ENCODE results near the gene FBL.
"Not testable (repeated sequence)": the region's sequence is repeated elsewhere in the genome, so short reads cannot be mapped to it uniquely, and the experiment has no call there.

The FBL gene

DNA sequence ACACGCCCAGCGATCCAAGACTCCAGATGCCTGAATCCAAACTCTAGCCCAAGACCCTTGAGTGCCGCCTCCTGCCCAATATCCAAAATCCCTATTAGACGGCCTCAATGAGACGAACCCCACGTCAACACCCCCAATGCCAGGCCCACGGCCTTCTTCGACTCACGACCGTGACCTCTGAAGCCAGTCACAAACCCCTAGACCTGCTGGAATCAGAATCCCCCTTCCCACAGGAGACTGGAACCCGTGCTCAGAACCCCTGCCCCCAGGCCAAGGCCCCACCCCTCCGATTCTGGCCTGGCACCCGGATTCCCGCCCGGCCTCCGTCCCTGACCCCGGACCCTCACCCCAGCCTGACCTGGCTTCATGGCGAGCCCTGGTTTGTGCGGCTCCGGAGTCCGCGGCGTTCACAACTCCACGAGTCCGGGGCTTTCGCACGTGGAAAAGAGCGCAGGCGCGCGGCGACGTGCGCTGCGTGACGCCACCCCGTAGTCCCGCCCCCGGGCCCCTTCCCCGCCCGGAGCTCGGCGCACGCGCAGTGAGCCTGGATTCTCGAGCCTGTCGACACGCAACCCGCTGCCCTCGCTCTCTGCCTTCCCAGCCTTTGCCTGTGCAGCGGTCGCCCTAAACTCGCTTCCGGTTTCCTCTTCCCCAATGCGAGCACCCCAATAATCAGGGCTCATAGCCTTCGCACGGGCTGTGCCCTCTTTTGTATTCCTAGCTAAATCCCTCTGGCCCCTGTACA lies at the start of gene FBL:
TSS of gene FBL (minus strand) at position 447 of the 745 bp plus-strand sequence. CDS start at position 368, 79 bp downstream.
- peak; percentile 80 to 97 for DNase-seq

DNA sequence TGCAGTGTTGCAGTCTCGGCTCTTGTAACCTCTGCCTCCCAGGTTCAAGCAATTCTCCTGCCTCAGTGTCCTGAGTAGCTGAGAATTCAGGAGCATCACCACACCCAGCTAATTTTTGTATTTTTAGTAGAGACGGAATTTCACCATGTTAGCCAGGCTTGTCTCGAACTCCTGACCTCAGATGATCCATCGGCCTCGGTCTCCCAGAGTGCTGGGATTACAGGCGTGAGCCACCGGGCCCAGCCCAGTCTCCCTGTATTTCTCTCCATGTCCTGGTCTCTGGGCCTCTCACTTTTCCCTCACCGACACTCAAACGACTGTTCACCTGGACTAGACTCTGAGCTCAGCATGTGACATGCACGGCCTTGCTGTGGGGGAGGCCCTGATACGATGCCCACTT lies 48.9 kb upstream of the FBL start:
- not testable (repeated sequence) for DNase-seq

DNA sequence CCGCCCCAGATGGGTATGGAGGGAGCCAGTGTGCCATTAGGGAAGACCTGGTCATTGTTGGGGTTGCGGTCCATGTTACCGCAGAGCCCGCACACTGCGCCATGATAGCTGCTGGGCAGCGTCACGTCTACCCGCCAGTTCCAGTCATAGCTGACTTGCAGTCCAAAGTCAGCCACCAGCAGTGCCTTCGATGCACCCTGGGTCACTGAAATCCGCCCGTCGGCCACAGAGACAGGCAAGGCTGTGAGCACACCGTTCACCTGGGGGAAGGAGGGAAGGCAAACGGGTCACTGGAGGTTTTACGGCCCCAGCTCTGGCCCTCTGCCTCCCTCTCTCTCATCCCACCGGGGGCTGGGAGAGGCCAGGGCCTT lies 48.0 kb upstream of the FBL start:
- not testable (repeated sequence) for DNase-seq

DNA sequence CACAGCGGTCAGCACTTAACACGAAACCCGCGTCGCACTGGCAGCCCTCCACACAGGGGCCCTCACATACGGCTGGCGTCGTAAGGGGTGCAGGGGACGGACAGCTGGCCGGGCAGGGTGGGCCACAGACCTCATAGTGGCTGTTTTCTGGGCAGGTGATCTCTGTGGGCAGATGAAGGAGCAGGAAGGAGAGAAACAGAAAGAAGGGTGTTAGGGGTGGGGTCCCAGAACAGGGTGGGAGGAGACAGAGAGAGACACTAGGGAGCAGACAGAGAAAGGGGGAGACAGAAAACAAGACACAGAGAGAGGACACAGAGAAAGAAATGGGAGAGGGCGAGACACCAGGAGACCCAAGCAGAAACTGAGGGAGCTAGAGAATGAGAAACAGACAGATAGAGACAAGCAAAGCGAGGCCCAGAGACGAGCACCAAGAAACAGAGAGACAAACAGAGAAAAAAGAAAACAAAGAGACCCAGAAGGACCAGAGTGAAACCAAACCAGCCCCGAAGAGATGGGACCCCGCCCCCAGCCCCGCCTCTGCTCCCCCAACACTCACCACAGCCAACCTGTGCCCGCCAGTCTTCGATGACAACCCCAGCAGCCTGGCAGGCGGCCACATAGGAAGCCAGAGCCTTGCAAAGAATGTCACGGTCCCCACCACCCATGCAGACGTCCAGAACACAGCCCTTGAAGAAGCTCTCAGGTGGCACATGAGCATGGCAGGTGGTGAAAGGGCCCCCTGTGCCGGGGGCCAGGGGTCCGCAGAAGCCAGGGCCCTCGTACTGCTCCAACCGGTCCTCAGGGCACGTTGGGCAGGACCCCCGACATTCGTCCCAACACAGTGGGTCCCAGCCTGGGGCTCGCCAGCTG lies 47.4 kb upstream of the FBL start:
- not testable (repeated sequence) for DNase-seq

DNA sequence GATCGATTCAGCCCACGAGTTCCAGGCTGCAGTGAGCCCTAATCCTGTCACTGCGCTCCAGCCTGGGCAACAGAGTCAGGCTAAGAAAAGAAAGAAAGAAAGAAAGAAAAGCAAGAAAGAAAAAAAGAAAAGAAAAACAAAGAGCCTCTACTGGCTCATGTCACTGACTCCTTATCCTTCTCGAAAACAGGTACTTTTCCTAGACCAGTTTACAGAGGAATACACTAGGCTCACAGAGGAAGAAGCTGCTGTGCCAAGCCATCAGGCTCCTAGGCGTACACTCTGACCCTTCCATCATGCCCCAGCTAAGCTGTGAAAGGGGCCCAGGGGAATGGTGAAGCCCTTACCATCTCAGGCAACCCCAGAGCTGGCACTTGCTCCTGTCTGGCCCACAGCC lies 46.3 kb upstream of the FBL start:
- not testable (repeated sequence) for DNase-seq

DNA sequence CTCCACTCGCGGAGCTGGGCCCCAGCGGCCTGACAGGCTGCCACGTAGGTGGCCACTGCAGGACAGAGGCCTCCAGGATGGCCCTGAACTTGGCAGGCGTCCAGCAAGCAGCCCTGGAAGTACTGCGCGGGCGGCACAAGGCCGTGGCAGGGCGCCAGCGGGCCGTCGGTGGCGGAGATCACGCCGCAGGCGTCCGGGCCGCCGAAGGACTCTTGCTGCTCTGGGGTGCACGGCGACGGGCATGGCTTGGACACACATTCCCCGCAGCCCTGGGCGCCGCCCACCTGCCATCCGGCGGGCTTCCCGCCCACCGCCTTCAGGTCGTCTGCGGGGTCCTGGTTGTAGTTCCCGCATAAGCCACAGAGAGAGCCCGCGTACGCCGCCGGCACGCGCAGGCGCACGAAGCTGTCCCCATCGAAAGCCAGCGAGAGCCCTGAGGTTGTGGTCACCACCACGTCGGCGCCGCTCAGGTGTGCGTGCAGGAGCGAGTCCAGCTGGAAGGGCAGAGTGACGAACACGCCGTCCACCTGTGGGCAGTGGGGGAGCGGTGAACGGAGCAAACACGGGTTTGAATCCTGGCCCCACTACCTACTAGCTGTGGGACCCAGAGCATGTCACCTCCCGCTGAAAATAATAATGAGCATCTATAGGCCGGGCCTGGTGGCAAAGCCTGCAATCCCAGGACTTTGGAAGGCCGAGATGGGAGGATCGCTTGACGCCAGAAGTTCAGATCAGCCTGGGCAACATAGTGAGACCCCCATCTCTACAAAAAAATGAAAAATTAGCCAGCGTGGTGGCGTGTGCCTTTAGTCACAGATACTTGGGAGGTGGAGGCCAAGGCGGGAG lies 45.7 kb upstream of the FBL start:
- DNase-seq, result not testable (repeated sequence)

DNA sequence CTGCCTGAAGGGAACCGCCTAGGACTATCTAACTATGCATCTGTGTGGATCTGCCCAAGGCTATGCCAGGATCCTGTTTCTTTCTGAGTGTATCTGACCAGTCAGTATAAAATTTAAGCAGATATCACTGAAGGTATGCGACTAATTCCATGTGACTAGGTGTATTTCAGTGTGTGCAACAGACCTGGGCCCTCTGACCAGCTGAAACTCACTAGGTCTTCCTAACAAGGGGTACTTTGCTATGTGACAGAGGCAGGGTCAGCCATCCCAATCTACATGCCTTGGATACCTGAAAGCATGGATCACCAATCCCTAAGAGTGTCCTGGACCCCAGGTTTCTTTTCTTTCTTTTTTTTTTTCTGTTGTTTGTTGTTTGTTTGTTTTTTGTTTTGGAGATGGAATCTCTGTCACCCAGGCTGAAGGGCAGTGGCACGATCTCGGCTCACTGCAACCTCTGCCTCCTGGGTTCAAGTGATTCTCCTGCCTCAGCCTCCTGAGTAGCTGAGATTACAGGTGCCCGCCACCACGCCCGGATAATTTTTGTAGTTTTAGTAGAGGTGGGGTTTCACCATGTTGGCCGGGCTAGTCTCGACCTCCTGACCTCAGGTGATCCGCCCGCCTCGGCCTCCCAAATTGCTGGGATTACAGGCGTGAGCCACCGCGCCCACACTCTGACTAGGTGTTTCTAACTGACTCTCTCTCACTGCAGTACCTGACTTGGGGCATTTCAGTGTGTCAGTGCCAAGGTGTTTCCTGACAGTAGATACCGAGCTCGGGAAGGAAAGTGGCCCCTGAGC lies 44.8 kb upstream of the FBL start:
- DNase-seq, result no peak

DNA sequence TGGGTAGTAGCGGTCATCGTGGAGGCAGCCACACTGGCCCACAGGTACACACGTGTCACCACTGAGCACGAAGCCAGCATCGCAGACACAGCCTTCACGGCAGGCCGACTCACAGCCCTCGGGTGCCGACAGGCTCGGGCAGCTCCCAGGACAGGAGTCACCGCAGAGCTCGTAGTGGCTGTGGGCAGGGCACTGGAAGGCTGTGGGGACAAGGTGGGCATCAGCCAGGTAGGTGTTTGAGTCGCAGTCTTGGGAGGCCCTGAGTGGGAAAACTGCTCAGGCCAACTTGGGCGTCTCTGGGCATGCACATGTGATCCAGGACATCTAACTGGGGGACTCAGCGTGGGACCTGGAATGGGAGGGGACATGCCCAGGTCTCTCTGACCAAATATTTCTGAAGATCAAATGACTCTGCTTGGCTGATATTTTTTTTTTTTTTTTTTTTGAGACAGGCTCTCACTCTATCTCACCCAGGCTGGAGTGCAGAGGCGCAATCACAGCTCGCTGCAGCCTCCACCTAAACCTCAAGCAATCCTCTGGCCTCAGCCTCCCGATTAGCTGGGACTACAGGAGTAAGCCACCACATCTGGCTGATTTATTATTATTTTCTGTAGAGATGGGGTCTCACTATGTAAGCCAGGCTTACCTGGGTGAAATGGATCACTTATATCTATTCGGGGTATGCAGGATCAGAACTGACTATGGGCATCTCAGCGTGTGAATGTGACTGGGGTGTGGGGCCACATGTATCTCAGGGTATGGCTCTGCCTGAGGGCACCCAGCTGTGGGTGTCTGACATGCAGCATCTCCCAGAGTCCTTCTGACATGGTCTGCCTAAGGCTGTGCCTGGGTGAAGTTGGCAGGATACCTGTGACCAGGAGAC lies 43.9 kb upstream of the FBL start:
- not testable (repeated sequence) for DNase-seq

DNA sequence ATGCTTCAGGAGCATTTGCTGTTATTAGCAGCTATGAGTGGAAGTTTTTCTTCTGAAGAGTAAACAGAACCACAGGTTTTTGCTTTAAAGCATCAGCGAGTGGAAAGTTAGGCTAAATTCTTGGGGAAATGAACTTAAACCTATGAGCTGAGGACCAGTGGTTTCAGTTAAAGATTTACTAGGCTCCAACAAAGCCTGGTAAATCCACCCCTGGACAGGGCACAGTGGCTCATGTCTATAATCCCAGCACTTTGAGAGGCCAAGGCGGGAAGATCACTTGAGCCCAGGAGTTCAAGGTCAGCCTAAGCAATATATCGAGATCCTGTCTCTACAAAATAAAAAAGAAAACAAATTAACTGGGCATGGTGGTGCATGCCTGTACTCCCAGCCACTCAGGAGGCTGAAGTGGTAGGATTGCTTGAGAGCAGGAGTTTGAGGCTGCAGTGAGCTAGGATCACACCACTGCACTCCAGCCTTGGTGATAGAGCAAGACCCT lies 41.3 kb upstream of the FBL start:
- not testable (repeated sequence) for DNase-seq

DNA sequence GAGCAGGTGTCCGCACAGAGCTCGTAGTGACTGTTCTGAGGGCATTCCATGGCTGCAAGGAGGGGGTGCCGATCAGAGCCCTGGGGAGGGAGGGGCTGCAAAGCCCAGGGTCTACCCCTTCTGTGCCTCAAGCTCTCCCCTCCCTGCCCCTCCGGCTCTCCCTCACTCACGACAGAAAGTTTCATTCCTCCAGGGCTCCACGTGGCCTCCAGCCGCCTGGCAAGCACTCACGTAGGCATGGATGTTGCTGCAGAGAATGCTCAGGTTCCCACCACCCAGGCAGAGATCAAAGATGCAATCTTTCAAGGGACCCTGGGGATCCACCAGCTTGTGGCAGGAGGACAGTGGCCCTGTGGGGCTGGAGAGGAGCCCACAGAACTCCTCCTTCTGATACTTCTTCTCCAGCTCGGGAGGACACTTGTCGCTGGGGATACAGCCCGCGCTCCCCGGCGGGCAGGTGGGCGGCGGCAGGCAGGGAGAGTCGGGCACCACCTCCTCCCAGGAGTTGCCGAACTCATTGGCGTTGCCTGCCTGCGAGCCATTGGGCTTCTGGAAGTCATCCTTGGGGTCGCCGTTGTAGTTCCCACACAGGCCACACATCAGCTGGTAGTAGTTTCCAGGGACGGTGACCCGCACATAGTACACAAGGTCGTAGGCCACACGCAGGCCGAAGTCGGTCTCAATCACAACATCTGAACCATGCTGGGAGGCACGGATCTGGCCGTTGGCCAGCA lies 39.8 kb upstream of the FBL start:
- not testable (repeated sequence) for DNase-seq

DNA sequence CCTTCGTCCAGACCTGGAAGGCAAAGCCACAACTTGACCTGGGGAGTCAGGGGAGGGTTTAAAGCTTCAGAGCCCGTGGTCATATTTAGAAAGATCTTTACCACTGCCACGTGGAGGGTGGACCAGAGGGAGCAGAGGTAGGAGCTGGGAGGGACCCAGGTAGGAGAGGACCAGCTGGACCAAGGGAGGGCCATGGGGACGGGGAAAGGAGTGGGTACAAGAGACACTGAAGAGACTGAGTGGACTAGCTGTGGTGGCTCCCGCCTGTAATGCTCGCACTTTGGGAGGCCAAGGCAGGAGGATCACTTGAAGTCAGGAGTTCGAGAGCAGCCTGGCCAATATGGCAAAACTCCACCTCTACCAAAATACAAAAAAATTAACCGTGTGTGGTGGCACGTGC lies 38.5 kb upstream of the FBL start:
- not testable (repeated sequence) for DNase-seq

DNA sequence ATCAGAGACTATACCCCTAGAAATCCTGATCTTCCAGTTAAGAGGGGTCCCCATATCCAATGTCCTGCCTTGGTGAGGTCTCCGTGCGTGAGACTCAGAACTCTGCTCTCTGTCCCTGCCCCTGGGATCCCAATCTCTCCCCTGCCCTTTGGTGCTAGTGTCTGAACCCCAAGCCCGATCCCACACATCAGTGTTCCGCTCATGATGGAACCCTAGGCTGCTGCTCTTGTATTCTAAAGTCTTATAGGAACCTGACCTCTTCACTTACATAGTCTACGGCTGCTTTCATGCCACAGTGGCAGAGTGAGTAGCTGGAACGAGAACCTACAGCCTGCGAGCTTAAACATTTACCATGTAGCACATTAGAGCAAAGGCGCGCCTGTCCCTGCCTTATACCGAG lies 36.5 kb upstream of the FBL start:
- DNase-seq, result not testable (repeated sequence)

DNA sequence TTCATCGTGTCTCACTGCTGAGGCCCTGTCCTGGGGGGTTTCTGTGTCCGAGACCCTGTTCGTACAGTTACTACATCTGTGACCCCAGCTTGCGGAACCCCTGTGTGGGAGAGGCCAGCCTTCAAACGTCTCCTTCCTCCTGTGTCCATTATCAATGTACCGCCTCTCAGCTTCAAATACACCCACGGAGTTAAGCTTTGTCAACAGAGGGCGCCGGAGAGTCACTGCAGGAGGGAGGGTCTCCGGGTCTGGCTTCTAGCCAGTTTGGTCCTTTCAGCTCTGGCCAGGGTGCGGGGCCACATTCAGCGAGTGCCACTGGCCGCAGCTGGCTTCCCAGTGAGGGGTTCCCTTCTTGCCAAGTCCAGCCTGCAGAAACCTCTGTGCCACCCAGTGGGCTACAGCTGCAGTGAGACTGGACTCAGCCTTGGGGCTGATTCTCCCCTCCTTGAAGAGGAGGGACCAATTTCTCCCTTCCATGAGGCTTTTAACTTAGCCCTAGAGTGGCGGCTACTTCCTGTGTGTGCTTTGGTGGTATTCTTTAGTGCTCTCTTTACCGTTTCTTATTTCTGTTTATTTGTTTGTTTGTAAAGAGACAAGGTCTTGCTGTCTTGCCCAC lies 35.4 kb upstream of the FBL start:
- peak in 1 of 2 experiments; percentile 35 for DNase-seq

DNA sequence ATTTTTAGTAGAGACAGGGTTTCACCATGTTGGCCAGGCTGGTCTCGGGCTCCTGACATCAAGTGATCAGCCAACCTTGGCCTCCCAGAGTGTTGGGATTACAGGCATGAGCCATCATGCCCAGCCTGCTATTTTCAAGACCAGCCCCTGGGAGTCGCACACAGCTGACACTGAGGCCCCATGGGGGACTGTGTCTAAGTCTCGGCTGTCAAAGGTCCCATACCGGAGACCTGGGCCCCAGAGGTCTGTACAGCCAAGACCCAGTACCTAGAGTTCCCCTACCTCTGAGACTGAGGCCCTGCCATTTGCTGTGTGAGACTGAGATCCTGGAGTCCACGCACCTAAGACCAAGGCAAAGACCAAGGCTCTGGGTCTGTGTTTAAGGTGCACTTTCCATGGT lies 34.1 kb upstream of the FBL start:
- DNase-seq, result not testable (repeated sequence)

DNA sequence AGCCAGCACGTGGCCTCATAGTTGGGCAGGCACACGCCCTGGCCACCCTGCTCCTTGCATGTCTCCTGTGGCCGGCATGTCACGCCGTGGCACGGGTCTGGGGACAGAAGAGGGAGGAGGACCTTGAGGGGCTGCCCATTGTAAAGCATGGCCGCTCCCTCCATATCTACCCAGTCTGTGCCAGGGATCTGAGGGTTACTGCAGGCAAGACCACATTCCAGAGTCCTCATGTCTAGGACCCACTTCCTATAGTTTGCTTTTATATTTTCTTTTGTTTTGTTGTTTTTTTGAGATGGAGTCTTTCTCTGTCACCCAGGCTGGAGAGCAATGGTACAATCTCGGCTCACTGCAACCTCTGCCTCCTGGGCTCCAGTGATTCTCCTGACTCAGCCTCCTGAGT lies 33.6 kb upstream of the FBL start:
- not testable (repeated sequence) for DNase-seq

DNA sequence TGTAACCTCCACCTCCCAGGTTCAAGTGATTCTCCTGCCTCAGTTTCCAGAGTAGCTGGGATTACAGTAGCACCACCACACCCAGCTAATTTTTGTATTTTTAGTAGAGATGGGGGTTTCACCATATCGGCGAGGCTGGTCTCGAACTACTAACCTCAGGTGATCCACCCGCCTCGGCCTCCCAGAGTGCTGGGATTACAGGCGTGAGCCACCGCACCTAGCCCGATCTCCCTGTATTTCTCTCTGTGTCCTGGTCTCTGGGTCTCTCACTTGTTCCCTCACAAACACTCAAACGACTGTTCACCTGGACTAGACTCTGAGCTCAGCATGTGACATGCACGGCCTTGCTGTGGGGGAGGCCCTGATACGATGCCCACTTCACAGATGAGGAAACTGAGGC lies 32.7 kb upstream of the FBL start:
- not testable (repeated sequence) for DNase-seq

DNA sequence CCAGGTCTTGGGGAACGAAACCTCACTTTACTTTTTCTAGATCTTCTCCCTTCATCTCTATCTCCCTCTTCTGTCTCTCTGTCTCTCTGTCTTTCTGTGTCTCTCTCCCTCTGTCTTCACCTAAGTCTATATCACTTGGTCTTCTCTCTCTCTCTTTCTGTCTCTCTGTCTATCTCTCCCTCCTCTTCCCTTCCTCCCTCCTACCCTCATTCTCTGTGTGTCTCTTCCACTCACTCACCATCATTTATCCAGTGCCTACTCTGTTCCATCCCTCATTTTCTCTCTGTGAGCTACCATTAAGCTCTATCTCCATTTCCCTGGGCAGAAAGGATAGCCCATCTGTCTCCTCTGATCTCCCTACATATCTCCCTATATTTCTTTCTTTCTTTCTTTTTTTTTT lies 32.2 kb upstream of the FBL start:
- no peak for DNase-seq

DNA sequence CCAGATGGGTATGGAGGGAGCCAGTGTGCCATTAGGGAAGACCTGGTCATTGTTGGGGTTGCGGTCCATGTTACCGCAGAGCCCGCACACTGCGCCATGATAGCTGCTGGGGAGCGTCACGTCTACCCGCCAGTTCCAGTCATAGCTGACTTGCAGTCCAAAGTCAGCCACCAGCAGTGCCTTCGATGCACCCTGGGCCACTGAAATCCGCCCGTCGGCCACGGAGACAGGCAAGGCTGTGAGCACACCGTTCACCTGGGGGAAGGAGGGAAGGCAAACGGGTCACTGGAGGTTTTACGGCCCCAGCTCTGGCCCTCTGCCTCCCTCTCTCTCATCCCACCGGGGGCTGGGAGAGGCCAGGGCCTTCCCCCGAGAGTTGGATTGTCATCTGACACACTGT lies 31.8 kb upstream of the FBL start:
- DNase-seq, result not testable (repeated sequence)

DNA sequence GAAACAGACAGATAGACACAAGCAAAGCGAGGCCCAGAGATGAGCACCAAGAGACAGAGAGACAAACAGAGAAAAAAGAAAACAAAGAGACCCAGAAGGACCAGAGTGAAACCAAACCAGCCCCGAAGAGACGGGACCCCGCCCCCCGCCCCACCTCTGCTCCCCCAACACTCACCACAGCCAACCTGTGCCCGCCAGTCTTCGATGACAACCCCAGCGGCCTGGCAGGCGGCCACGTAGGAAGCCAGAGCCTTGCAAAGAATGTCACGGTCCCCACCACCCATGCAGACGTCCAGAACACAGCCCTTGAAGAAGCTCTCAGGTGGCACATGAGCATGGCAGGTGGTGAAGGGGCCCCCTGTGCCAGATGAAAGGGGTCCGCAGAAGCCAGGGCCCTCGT lies 31.3 kb upstream of the FBL start:
- not testable (repeated sequence) for DNase-seq

DNA sequence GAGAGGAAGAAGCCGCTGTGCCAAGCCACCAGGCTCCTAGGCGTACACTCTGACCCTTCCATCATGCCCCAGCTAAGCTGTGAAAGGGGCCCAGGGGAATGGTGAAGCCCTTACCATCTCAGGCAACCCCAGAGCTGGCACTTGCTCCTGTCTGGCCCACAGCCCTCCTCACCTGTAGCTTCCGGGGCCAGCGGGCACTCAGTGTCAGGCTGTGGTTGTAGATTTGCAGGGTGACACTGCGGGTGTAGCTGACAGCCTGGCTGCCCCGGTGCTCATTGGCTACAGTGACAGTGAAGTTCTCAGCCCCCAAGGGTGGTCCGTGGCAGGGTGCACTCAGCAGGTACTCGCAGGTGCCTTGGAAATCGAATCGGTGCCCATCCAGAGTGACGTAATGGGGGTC lies 30.3 kb upstream of the FBL start:
- not testable (repeated sequence) for DNase-seq

Data from NCI-H446 (cell line).